HEK293 (cell line): ENCODE measurements around the gene ADPGK.

Source experiments
- BCL11B ChIP-seq: fragments of 450-650 bp; formaldehyde crosslinking; IDR thresholded peaks from 2 replicates; pipeline ENCODE4 v1.5.1; 2016; ENCODE audit warnings: low read depth, missing biosample characterization, missing genetic modification characterization
- GLIS1 ChIP-seq: fragments of 450-650 bp; formaldehyde crosslinking; IDR thresholded peaks from 2 replicates; pipeline ENCODE4 v1.5.1; 2016; ENCODE audit warnings: missing biosample characterization, missing genetic modification characterization
- HOXC10 ChIP-seq: sonication (generic); formaldehyde crosslinking; IDR thresholded peaks from 2 replicates; pipeline ENCODE4 v1.8.1; 2023; ENCODE audit warnings: mild to moderate bottlenecking, missing genetic modification reagents
- INSM2 ChIP-seq: fragments of 450-650 bp; formaldehyde crosslinking; IDR thresholded peaks from 2 replicates; pipeline ENCODE4 v1.5.1; 2016; ENCODE audit warnings: missing biosample characterization, missing genetic modification characterization
- MZF1 ChIP-seq: fragments of 450-650 bp; formaldehyde crosslinking; IDR thresholded peaks from 2 replicates; pipeline ENCODE4 v1.5.1; 2017; ENCODE audit warnings: missing biosample characterization, missing genetic modification characterization, borderline replicate concordance
- OSR2 ChIP-seq: fragments of 450-650 bp; formaldehyde crosslinking; IDR thresholded peaks from 2 replicates; pipeline ENCODE4 v1.5.1; 2016; ENCODE audit warnings: missing biosample characterization, missing genetic modification characterization
- PBX3 ChIP-seq: sonication (generic); formaldehyde crosslinking; IDR thresholded peaks from 2 replicates; pipeline ENCODE4 v1.8.1; 2022; ENCODE audit warnings: mild to moderate bottlenecking, moderate library complexity, missing genetic modification reagents
- SP3 ChIP-seq: fragments of 450-650 bp; formaldehyde crosslinking; IDR thresholded peaks from 2 replicates; pipeline ENCODE4 v1.5.1; 2016; ENCODE audit warnings: missing biosample characterization, missing genetic modification characterization
- TSHZ1 ChIP-seq: fragments of 450-650 bp; formaldehyde crosslinking; IDR thresholded peaks from 2 replicates; pipeline ENCODE4 v1.5.1; 2016; ENCODE audit warnings: missing biosample characterization, missing genetic modification characterization, borderline replicate concordance
- ZBTB21 ChIP-seq: fragments of 450-650 bp; formaldehyde crosslinking; IDR thresholded peaks from 2 replicates; pipeline ENCODE4 v1.5.1; 2017; ENCODE audit warnings: missing biosample characterization, missing genetic modification characterization
- ZBTB44 ChIP-seq: fragments of 450-650 bp; IDR thresholded peaks from 2 replicates; pipeline ENCODE4 v1.5.1; 2018; ENCODE audit warnings: missing biosample characterization, mild to moderate bottlenecking, missing genetic modification characterization
- ZBTB6 ChIP-seq: fragments of 450-650 bp; formaldehyde crosslinking; IDR thresholded peaks from 2 replicates; pipeline ENCODE4 v1.5.1; 2017; ENCODE audit warnings: missing biosample characterization, missing genetic modification characterization
- ZIC2 ChIP-seq: fragments of 450-650 bp; formaldehyde crosslinking; IDR thresholded peaks from 2 replicates; pipeline ENCODE4 v1.5.1; 2016; ENCODE audit warnings: missing biosample characterization, missing genetic modification characterization
- ZNF16 ChIP-seq: fragments of 450-650 bp; formaldehyde crosslinking; IDR thresholded peaks from 2 replicates; pipeline ENCODE4 v1.5.1; 2016; ENCODE audit warnings: low read depth, missing biosample characterization, missing genetic modification characterization
- ZNF184 ChIP-seq: fragments of 450-650 bp; IDR thresholded peaks from 2 replicates; pipeline ENCODE4 v1.5.1; 2018; ENCODE audit warnings: missing biosample characterization, mild to moderate bottlenecking, missing genetic modification characterization
- ZNF214 ChIP-seq: fragments of 450-650 bp; formaldehyde crosslinking; IDR thresholded peaks from 2 replicates; pipeline ENCODE4 v1.5.1; 2017; ENCODE audit warnings: missing biosample characterization, mild to moderate bottlenecking, missing genetic modification characterization, borderline replicate concordance
- ZNF23 ChIP-seq: fragments of 450-650 bp; formaldehyde crosslinking; IDR thresholded peaks from 2 replicates; pipeline ENCODE4 v1.5.1; 2016; ENCODE audit warnings: missing biosample characterization, missing genetic modification characterization, borderline replicate concordance
- ZNF26 ChIP-seq: fragments of 450-650 bp; formaldehyde crosslinking; IDR thresholded peaks from 2 replicates; pipeline ENCODE4 v1.5.1; 2016; ENCODE audit warnings: missing biosample characterization, missing genetic modification characterization
- ZNF37A ChIP-seq: fragments of 450-650 bp; IDR thresholded peaks from 2 replicates; pipeline ENCODE4 v1.5.1; 2018; ENCODE audit warnings: missing biosample characterization, missing genetic modification characterization
- ZNF449 ChIP-seq: fragments of 450-650 bp; formaldehyde crosslinking; IDR thresholded peaks from 2 replicates; pipeline ENCODE4 v1.5.1; 2017; ENCODE audit warnings: missing biosample characterization, mild to moderate bottlenecking, missing genetic modification characterization, moderate library complexity
- ZNF514 ChIP-seq: fragments of 450-650 bp; formaldehyde crosslinking; IDR thresholded peaks from 2 replicates; pipeline ENCODE4 v1.5.1; 2016; ENCODE audit warnings: missing biosample characterization, missing genetic modification characterization
- ZNF560 ChIP-seq: fragments of 450-650 bp; formaldehyde crosslinking; IDR thresholded peaks from 2 replicates; pipeline ENCODE4 v1.5.1; 2017; ENCODE audit warnings: missing biosample characterization, missing genetic modification characterization, borderline replicate concordance
- ZNF621 ChIP-seq: fragments of 450-650 bp; formaldehyde crosslinking; IDR thresholded peaks from 2 replicates; pipeline ENCODE4 v1.5.1; 2017; ENCODE audit warnings: missing biosample characterization, missing genetic modification characterization
- ZNF629 ChIP-seq: fragments of 450-650 bp; formaldehyde crosslinking; IDR thresholded peaks from 2 replicates; pipeline ENCODE4 v1.5.1; 2017; ENCODE audit warnings: missing biosample characterization, missing genetic modification characterization
- ZNF704 ChIP-seq: fragments of 450-650 bp; formaldehyde crosslinking; IDR thresholded peaks from 2 replicates; pipeline ENCODE4 v1.5.1; 2016; ENCODE audit warnings: missing biosample characterization, missing genetic modification characterization
- ZNF785 ChIP-seq: fragments of 450-650 bp; formaldehyde crosslinking; IDR thresholded peaks from 2 replicates; pipeline ENCODE4 v1.5.1; 2016; ENCODE audit warnings: missing biosample characterization, missing genetic modification characterization
- ZXDB ChIP-seq: fragments of 450-650 bp; formaldehyde crosslinking; IDR thresholded peaks from 2 replicates; pipeline ENCODE4 v1.5.1; 2016; ENCODE audit warnings: missing biosample characterization, missing genetic modification characterization

Gene ADPGK

GRCh38 chr15:72800833-72801481 lies 17.4 kb upstream of the ADPGK start (continued):
- TF ChIP-seq GLIS1 (tag by site-specific recombination) (no peak), OSR2 (tag by site-specific recombination) (no peak), PBX3 (CRISPR knock-in tag) (no peak), ZXDB (no peak), ZNF629 (tag by site-specific recombination) (peak; percentile 65; the same call in 1 of the 2 replicates), MZF1 (tag by site-specific recombination) (no peak), ZNF704 (tag by site-specific recombination) (no peak), INSM2 (tag by site-specific recombination) (no peak), ZNF16 (no peak), ZNF214 (tag by site-specific recombination) (no peak), ZNF26 (no peak), TSHZ1 (tag by site-specific recombination) (no peak), ZBTB21 (peak; percentile 80), BCL11B (tag by site-specific recombination) (no peak), ZBTB6 (tag by site-specific recombination) (no peak), ZBTB44 (tag by site-specific recombination) (peak; percentile 67; the same call in 1 of the 2 replicates), ZIC2 (peak; percentile 20; the same call in 1 of the 2 replicates), ZNF37A (no peak), ZNF23 (tag by site-specific recombination) (no peak), ZNF785 (tag by site-specific recombination) (no peak), SP3 (tag by site-specific recombination) (no peak), ZNF449 (tag by site-specific recombination) (no peak), HOXC10 (no peak), ZNF514 (tag by site-specific recombination) (no peak), ZNF621 (tag by site-specific recombination) (no peak), ZNF560 (tag by site-specific recombination) (no peak), ZNF184 (tag by site-specific recombination) (no peak)
